Activated naive CD4-positive, alpha-beta T cell treated with anti-CD3 and anti-CD28 coated beads, Interleukin-2, amount 50 U/mL, for 72 hours (primary cell): ENCODE measurements around the gene CD2AP. TPM values are rescaled to one million over a fixed set of nuclear protein-coding genes. Genes with fewer than 3 reads are reported as not detected.

Experiments used
- ATAC-seq, 2 donors: fragments of 150-1000 bp; cut with Tn5 transposase; 2 replicates each; pipeline ENCODE4 v1.10.0; 2021; ENCODE audit warnings: mild to moderate bottlenecking in 2 of 2, moderate library complexity in 2 of 2
- DNase-seq, 2 donors: peaks; one replicate each; pipeline ENCODE4 v3.0.0; 2021 to 2022; ENCODE audit warnings: low spot score in 2 of 2
- H3K27ac Mint-ChIP-seq, 2 donors: one replicate each; pipeline ENCODE4 v1.8.0; 2022; ENCODE audit warnings: mild to moderate bottlenecking in 2 of 2, mixed read lengths in 2 of 2
- H3K36me3 Mint-ChIP-seq, 2 donors: one replicate each; pipeline ENCODE4 v1.8.0; 2022; ENCODE audit warnings: mixed read lengths in 2 of 2
- H3K9me3 Mint-ChIP-seq, 2 donors: one replicate each; pipeline ENCODE4 v1.8.0; 2022; ENCODE audit warnings: mixed read lengths in 2 of 2
- total RNA-seq, 2 donors: library from RNA; stranded (reverse); gene quantifications; one replicate each; pipeline ENCODE4 v1.2.3, GENCODE V29; 2022

The CD2AP gene
- total RNA-seq, 2 donors from 2014 or later: 17.9 to 32.6 TPM

GRCh38 chr6:47665112-47665511 is 187.5 kb downstream of the CD2AP start:
- ATAC-seq (no peak), DNase-seq (no peak)
- Mint-ChIP-seq H3K27ac (no peak overlapping the region), H3K36me3 (no peaks in the 10 kb centered on the region), H3K9me3 (no peaks in the 10 kb centered on the region)

GRCh38 chr6:47669684-47670513 is 192.3 kb downstream of the CD2AP start:
- H3K9me3 Mint-ChIP-seq: no peaks in the 10 kb centered on the region
- H3K27ac Mint-ChIP-seq: no peak overlapping the region

GRCh38 chr6:47670851-47671250 is 193.3 kb downstream of the CD2AP start:
- no peak overlapping the region for H3K27ac Mint-ChIP-seq
- no peaks in the 10 kb centered on the region for H3K9me3 Mint-ChIP-seq
- DNase-seq (no peak), ATAC-seq (no peak)
- H3K36me3 Mint-ChIP-seq: no peaks in the 10 kb centered on the region

More at GRCh38 chr6:47669684-47670513, 192.3 kb downstream of the CD2AP start:
- DNase-seq (no peak), ATAC-seq (no peak)
- H3K36me3 Mint-ChIP-seq: no peaks in the 10 kb centered on the region

- Mint-ChIP-seq H3K36me3 (no peaks in the 10 kb centered on the region), H3K9me3 (no peaks in the 10 kb centered on the region), H3K27ac (no peak overlapping the region)
- ATAC-seq (no peak), DNase-seq (no peak)
Observed at GRCh38 chr6:47671777-47672176, 194.2 kb downstream of the CD2AP start.

GRCh38 chr6:47672816-47673215 is 195.2 kb downstream of the CD2AP start:
- no peaks in the 10 kb centered on the region for H3K9me3 Mint-ChIP-seq
- H3K36me3 Mint-ChIP-seq: no peaks in the 10 kb centered on the region
- ATAC-seq (no peak), DNase-seq (no peak)
- H3K27ac Mint-ChIP-seq: no peak overlapping the region

- DNase-seq: no peak
- Mint-ChIP-seq H3K27ac (no peak overlapping the region), H3K36me3 (no peaks in the 10 kb centered on the region), H3K9me3 (no peaks in the 10 kb centered on the region)
- ATAC-seq: no peak
Observed at GRCh38 chr6:47674673-47675072, 197.1 kb downstream of the CD2AP start.

Other genes starting within 250 kb of the CD2AP start
- gene TNFRSF21, start 167.9 kb upstream of the CD2AP start, total RNA-seq: 1 to 10 TPM; 1.8 to 2.0 TPM
- gene ADGRF4, start 220.8 kb downstream of the CD2AP start, total RNA-seq: not detected